Liver (tissue), 9 donors: ENCODE data around the gene UBE2D4. TPM values are rescaled to one million over a fixed set of nuclear protein-coding genes. Genes with fewer than 3 reads are reported as not detected.
"Not testable (repeated sequence)": the region's sequence is repeated elsewhere in the genome, so short reads cannot be mapped to it uniquely, and the experiment has no call there.

Source experiments
- DNase-seq: peaks from one replicate; pipeline ENCODE4 v3.0.0-alpha.2; 2017; ENCODE audit warnings: low spot score
- H3K27ac ChIP-seq, 2 donors: one replicate each; pipeline ENCODE4 v1.7.0; 2013; ENCODE audit warnings: inconsistent platforms in 2 of 2, low read length in 2 of 2, control low read depth in 1 of 2, low read depth in 1 of 2, mild to moderate bottlenecking in 1 of 2
- H3K27me3 ChIP-seq, 4 donors: one replicate each; pipeline versions ENCODE4 v1.6.1 to v1.7.0; 2013; ENCODE audit warnings: low read length in 3 of 4, inconsistent platforms in 1 of 4, mild to moderate bottlenecking in 1 of 4, moderate library complexity in 1 of 4; ENCODE audit not compliant: control insufficient read depth in 4 of 4, insufficient read depth in 4 of 4
- H3K36me3 ChIP-seq, 4 donors: one replicate each; pipeline versions ENCODE4 v1.6.1 to v1.7.0; 2013; ENCODE audit warnings: low read length in 3 of 4, mild to moderate bottlenecking in 3 of 4, low read depth in 1 of 4, moderate library complexity in 1 of 4; ENCODE audit not compliant: control insufficient read depth in 4 of 4, insufficient read depth in 3 of 4
- H3K4me1 ChIP-seq, 4 donors: one replicate each; pipeline versions ENCODE4 v1.6.1 to v1.7.0; 2013; ENCODE audit warnings: low read length in 3 of 4, mild to moderate bottlenecking in 3 of 4, moderate library complexity in 1 of 4; ENCODE audit not compliant: control insufficient read depth in 4 of 4, insufficient read depth in 4 of 4
- H3K4me3 ChIP-seq, 3 donors: one replicate each; pipeline versions ENCODE4 v1.6.1 to v1.7.0; 2013; ENCODE audit warnings: low read length in 3 of 3, control low read depth in 1 of 3, low read depth in 1 of 3, mild to moderate bottlenecking in 1 of 3
- H3K9ac ChIP-seq, 2 donors: one replicate each; pipeline ENCODE4 v1.7.0; 2013; ENCODE audit warnings: low read length in 2 of 2, mild to moderate bottlenecking in 2 of 2, moderate library complexity in 2 of 2, control low read depth in 1 of 2, low read depth in 1 of 2
- H3K9me3 ChIP-seq, 4 donors: one replicate each; pipeline versions ENCODE4 v1.6.1 to v1.7.0; 2013; ENCODE audit warnings: low read length in 3 of 4; ENCODE audit not compliant: control insufficient read depth in 4 of 4
- ATF3 ChIP-seq: IDR thresholded peaks from 2 replicates; pipeline ENCODE4 v1.6.1; 2016; ENCODE audit warnings: antibody characterized with exemption
- CTCF ChIP-seq: fragments of 150-350 bp; IDR thresholded peaks from 2 replicates; pipeline ENCODE4 v1.5.1; 2017; ENCODE audit warnings: improper control_type of control experiment, low read depth, low read length; ENCODE audit not compliant: missing input control
- EGR1 ChIP-seq, 2 donors: IDR thresholded peaks; 2 replicates each; pipeline ENCODE4 v1.6.1; 2016 to 2018; ENCODE audit warnings: antibody characterized with exemption in 2 of 2, low read depth in 2 of 2
- FOXA1 ChIP-seq: IDR thresholded peaks from 2 replicates; pipeline ENCODE4 v1.6.1; 2016; ENCODE audit warnings: antibody characterized with exemption
- FOXA2 ChIP-seq: IDR thresholded peaks from 2 replicates; pipeline ENCODE4 v1.6.1; 2016; ENCODE audit warnings: antibody characterized with exemption
- GABPA ChIP-seq, 2 donors: IDR thresholded peaks in 1 of 2; conservative IDR thresholded peaks in 1 of 2; 2 replicates each; pipeline ENCODE4 v1.6.1; 2016; ENCODE audit warnings: antibody characterized with exemption in 2 of 2, mild to moderate bottlenecking in 1 of 2, moderate library complexity in 1 of 2
- HNF4A ChIP-seq, 2 donors: conservative IDR thresholded peaks; 2 replicates each; pipeline ENCODE4 v1.6.1; 2016; ENCODE audit warnings: antibody characterized with exemption in 2 of 2, mild to moderate bottlenecking in 2 of 2
- HNF4G ChIP-seq: IDR thresholded peaks from 2 replicates; pipeline ENCODE4 v1.6.1; 2016; ENCODE audit warnings: antibody characterized with exemption
- JUND ChIP-seq, 2 donors: IDR thresholded peaks; 2 replicates each; pipeline ENCODE4 v1.6.1; 2016; ENCODE audit warnings: antibody characterized with exemption in 2 of 2
- MAX ChIP-seq: IDR thresholded peaks from 2 replicates; pipeline ENCODE4 v1.6.1; 2016; ENCODE audit warnings: antibody characterized with exemption
- NR2F2 ChIP-seq: IDR thresholded peaks from 2 replicates; pipeline ENCODE4 v1.6.1; 2016; ENCODE audit warnings: antibody characterized with exemption
- RAD21 ChIP-seq, 2 donors: IDR thresholded peaks; 2 replicates each; pipeline ENCODE4 v1.6.1; 2016; ENCODE audit warnings: antibody characterized with exemption in 2 of 2, mild to moderate bottlenecking in 2 of 2
- RXRA ChIP-seq, 2 donors: IDR thresholded peaks; 2 replicates each; pipeline ENCODE4 v1.6.1; 2017 to 2018; ENCODE audit warnings: antibody characterized with exemption in 2 of 2, mild to moderate bottlenecking in 1 of 2
- SP1 ChIP-seq: IDR thresholded peaks from 2 replicates; pipeline ENCODE4 v1.6.1; 2018; ENCODE audit warnings: antibody characterized with exemption, mild to moderate bottlenecking
- TAF1 ChIP-seq: conservative IDR thresholded peaks from 2 replicates; pipeline ENCODE4 v1.6.1; 2016; ENCODE audit warnings: antibody characterized with exemption, mild to moderate bottlenecking
- YY1 ChIP-seq: IDR thresholded peaks from 2 replicates; pipeline ENCODE4 v1.6.1; 2016; ENCODE audit warnings: antibody characterized with exemption, mild to moderate bottlenecking
- WGBS: extraction: QIAGEN DNeasy Blood & Tissue Kit; methylation state at CpG from one replicate; pipeline ENCODE4 v1.1.7; 2013; 5-methylcytosine and 5-hydroxymethylcytosine counted together
- polyA plus RNA-seq, 2 donors: library from polyadenylated mRNA; stranded (reverse) in 1 of 2; unstranded in 1 of 2; fragments of 200-250 nt in 1 of 2; fragments of >200 nt in 1 of 2; fragmentation: Nextera tagmentation in 1 of 2; extraction: Ambion mirVana in 1 of 2; gene quantifications; one replicate each; pipeline versions ENCODE4 v1.2.1 to v1.2.3, GENCODE V29; 2013 to 2015
- total RNA-seq, 2 donors: library from RNA; depleted of rRNA; stranded (reverse); fragments of >200 nt; gene quantifications; one replicate each; pipeline ENCODE4 v1.2.3, GENCODE V29; 2014
- TF ChIP-seq, protein P1 (sequence below): IDR thresholded peaks from 2 replicates; pipeline ENCODE4 v1.6.1; 2016; ENCODE audit warnings: antibody characterized with exemption, mild to moderate bottlenecking
- TF ChIP-seq, protein P2 (sequence below): IDR thresholded peaks from 2 replicates; pipeline ENCODE4 v1.6.1; 2016; ENCODE audit warnings: antibody characterized with exemption
- donor health status: healthy.
- donor health status: healthy.
- donor health status: healthy.
- donor health status: healthy.
- donor health status: healthy.

UBE2D4 gene
- total and polyA plus RNA-seq, 4 donors = 5.1 to 17.9 (median 11.8) TPM

- H3K4me3 ChIP-seq = no peak overlapping the region
- H3K4me1 ChIP-seq = peaks cover 0 to 2% (median 0%) of the 10 kb centered on the region in 4 donors
- WGBS = 100% methylated on average over 1 of the region's 1 CpG
- H3K9ac ChIP-seq = no peak overlapping the region
- H3K36me3 ChIP-seq = no peaks in the 10 kb centered on the region
- H3K27ac ChIP-seq = no peak overlapping the region
- no peak for TF ChIP-seq MAX
- TF ChIP-seq, protein P1, sequence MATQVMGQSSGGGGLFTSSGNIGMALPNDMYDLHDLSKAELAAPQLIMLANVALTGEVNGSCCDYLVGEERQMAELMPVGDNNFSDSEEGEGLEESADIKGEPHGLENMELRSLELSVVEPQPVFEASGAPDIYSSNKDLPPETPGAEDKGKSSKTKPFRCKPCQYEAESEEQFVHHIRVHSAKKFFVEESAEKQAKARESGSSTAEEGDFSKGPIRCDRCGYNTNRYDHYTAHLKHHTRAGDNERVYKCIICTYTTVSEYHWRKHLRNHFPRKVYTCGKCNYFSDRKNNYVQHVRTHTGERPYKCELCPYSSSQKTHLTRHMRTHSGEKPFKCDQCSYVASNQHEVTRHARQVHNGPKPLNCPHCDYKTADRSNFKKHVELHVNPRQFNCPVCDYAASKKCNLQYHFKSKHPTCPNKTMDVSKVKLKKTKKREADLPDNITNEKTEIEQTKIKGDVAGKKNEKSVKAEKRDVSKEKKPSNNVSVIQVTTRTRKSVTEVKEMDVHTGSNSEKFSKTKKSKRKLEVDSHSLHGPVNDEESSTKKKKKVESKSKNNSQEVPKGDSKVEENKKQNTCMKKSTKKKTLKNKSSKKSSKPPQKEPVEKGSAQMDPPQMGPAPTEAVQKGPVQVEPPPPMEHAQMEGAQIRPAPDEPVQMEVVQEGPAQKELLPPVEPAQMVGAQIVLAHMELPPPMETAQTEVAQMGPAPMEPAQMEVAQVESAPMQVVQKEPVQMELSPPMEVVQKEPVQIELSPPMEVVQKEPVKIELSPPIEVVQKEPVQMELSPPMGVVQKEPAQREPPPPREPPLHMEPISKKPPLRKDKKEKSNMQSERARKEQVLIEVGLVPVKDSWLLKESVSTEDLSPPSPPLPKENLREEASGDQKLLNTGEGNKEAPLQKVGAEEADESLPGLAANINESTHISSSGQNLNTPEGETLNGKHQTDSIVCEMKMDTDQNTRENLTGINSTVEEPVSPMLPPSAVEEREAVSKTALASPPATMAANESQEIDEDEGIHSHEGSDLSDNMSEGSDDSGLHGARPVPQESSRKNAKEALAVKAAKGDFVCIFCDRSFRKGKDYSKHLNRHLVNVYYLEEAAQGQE = no peak
- TF ChIP-seq FOXA2 = no peak
- TF ChIP-seq ATF3 = no peak
- no peak for TF ChIP-seq GABPA (IDR thresholded peaks at IDR 0.05 in 1 of 2, conservative IDR thresholded peaks at IDR 0.05 in 1 of 2)
- no peak for TF ChIP-seq EGR1 (IDR thresholded peaks at IDR 0.05; ENCODE audit: low read depth in 2 of 2)
- TF ChIP-seq RXRA (IDR thresholded peaks at IDR 0.05) = no peak
- no peak for TF ChIP-seq TAF1
- TF ChIP-seq, protein P2, sequence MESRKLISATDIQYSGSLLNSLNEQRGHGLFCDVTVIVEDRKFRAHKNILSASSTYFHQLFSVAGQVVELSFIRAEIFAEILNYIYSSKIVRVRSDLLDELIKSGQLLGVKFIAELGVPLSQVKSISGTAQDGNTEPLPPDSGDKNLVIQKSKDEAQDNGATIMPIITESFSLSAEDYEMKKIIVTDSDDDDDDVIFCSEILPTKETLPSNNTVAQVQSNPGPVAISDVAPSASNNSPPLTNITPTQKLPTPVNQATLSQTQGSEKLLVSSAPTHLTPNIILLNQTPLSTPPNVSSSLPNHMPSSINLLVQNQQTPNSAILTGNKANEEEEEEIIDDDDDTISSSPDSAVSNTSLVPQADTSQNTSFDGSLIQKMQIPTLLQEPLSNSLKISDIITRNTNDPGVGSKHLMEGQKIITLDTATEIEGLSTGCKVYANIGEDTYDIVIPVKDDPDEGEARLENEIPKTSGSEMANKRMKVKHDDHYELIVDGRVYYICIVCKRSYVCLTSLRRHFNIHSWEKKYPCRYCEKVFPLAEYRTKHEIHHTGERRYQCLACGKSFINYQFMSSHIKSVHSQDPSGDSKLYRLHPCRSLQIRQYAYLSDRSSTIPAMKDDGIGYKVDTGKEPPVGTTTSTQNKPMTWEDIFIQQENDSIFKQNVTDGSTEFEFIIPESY = no peak
- TF ChIP-seq RAD21 (IDR thresholded peaks at IDR 0.05) = no peak
- TF ChIP-seq HNF4G = no peak
- no peak for TF ChIP-seq JUND (IDR thresholded peaks at IDR 0.05)
- no peak for TF ChIP-seq NR2F2
- TF ChIP-seq HNF4A (conservative IDR thresholded peaks at IDR 0.05) = no peak
- TF ChIP-seq CTCF = no peak
- no peak for TF ChIP-seq SP1
- no peak for TF ChIP-seq FOXA1
- TF ChIP-seq YY1 = no peak
- DNase-seq = no peak
- no peaks in the 10 kb centered on the region for H3K9me3 ChIP-seq
- no peaks in the 10 kb centered on the region for H3K27me3 ChIP-seq
These were observed 51.3 kb downstream of the UBE2D4 start for GRCh38 chr7:43977525-43977924.

- not testable (repeated sequence) for H3K4me1 ChIP-seq, H3K9me3 ChIP-seq, H3K9ac ChIP-seq, H3K36me3 ChIP-seq, H3K4me3 ChIP-seq, H3K27ac ChIP-seq, H3K27me3 ChIP-seq, DNase-seq
- 97% methylated on average over 11 of the region's 11 CpGs for WGBS
These were observed 51.9 kb downstream of the UBE2D4 start for GRCh38 chr7:43978102-43978501.
